Measurements from ENCODE around the gene SNAI3.

SNAI3 gene

DNA sequence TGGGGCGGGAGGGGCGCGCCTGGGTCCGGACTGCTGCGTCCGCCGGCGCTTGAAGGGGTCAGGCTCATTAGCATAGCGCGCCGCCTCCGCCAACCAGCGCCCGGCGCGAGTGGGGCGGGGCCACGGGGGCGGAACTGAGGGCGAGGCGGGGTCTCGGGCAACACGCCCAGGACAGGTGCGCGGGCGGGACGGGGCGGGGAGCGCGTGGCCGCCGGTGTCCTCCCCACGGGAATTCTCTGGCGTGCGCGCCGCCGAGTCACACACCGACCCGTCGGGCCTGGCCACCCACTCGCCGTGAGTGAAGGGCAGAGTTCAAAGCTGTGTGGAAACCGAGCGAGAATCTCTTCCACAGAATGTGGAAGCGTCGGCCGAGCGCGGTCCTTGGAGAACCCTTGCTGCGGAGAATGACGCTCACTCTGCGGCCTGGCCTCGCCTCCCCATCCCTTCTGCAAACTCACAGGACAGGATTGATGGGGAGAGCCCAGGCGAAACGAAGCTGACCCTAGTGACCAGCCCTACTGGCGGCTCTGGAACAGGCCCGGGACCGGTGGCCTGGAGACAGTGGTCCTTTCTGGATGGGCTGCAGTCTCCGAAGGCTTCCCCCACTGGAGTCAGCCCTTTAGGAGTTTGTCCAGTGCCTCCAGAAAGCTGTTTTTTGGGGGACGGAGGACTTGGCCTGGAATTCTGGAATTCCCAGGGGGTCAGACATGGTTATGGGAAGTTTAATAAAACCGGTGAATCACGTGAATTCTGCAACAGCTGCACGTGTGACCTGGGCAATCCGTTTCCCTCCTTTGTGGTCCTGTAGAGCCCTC is at the start of gene SNAI3:
Gene SNAI3 (minus strand): TSS at position 69 of the 815 bp plus-strand sequence. CDS start 101 bp downstream, outside the sequence.
- TF ChIP-seq ZNF565 (CRISPR knock-in tag; conservative IDR thresholded peaks at IDR 0.05; ENCODE audit: low read depth) (no peak), ISL1 (CRISPR knock-in tag; IDR thresholded peaks at IDR 0.05) (no peak), ARNTL (CRISPR knock-in tag; IDR thresholded peaks at IDR 0.05; ENCODE audit: borderline replicate concordance, low read depth) (no peak)
- peak; percentile 92 for ATAC-seq

DNA sequence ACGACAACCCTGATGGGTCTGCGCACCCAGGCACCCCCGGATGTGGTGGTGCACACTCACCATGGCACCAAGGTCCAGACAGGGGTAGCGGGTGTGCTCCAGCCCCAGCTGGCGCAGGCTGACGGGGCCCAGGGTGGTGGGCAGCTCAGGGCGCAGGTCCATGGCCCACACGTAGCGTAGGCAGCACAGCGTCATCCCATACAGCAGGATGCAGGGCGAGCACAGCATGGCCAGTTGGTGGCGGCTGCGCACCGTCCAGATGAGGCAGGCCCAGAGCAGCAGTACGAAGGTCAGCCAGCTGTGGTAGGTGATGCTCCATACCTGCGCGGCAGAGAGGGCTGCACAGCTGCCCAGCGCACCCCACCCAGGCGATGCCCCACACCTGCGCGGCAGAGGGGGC is 49.8 kb upstream of the SNAI3 start:
- no peak for ATAC-seq
- TF ChIP-seq, protein P1, sequence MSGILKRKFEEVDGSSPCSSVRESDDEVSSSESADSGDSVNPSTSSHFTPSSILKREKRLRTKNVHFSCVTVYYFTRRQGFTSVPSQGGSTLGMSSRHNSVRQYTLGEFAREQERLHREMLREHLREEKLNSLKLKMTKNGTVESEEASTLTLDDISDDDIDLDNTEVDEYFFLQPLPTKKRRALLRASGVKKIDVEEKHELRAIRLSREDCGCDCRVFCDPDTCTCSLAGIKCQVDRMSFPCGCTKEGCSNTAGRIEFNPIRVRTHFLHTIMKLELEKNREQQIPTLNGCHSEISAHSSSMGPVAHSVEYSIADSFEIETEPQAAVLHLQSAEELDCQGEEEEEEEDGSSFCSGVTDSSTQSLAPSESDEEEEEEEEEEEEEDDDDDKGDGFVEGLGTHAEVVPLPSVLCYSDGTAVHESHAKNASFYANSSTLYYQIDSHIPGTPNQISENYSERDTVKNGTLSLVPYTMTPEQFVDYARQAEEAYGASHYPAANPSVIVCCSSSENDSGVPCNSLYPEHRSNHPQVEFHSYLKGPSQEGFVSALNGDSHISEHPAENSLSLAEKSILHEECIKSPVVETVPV (CRISPR knock-in tag; IDR thresholded peaks at IDR 0.05) = no peak
- TF ChIP-seq TCF4 (CRISPR knock-in tag; IDR thresholded peaks at IDR 0.05; ENCODE audit: borderline replicate concordance) = no peak
- TF ChIP-seq, protein P2, sequence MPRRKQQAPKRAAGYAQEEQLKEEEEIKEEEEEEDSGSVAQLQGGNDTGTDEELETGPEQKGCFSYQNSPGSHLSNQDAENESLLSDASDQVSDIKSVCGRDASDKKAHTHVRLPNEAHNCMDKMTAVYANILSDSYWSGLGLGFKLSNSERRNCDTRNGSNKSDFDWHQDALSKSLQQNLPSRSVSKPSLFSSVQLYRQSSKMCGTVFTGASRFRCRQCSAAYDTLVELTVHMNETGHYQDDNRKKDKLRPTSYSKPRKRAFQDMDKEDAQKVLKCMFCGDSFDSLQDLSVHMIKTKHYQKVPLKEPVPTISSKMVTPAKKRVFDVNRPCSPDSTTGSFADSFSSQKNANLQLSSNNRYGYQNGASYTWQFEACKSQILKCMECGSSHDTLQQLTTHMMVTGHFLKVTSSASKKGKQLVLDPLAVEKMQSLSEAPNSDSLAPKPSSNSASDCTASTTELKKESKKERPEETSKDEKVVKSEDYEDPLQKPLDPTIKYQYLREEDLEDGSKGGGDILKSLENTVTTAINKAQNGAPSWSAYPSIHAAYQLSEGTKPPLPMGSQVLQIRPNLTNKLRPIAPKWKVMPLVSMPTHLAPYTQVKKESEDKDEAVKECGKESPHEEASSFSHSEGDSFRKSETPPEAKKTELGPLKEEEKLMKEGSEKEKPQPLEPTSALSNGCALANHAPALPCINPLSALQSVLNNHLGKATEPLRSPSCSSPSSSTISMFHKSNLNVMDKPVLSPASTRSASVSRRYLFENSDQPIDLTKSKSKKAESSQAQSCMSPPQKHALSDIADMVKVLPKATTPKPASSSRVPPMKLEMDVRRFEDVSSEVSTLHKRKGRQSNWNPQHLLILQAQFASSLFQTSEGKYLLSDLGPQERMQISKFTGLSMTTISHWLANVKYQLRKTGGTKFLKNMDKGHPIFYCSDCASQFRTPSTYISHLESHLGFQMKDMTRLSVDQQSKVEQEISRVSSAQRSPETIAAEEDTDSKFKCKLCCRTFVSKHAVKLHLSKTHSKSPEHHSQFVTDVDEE (CRISPR knock-in tag; IDR thresholded peaks at IDR 0.05) = no peak
- TF ChIP-seq, protein P3, sequence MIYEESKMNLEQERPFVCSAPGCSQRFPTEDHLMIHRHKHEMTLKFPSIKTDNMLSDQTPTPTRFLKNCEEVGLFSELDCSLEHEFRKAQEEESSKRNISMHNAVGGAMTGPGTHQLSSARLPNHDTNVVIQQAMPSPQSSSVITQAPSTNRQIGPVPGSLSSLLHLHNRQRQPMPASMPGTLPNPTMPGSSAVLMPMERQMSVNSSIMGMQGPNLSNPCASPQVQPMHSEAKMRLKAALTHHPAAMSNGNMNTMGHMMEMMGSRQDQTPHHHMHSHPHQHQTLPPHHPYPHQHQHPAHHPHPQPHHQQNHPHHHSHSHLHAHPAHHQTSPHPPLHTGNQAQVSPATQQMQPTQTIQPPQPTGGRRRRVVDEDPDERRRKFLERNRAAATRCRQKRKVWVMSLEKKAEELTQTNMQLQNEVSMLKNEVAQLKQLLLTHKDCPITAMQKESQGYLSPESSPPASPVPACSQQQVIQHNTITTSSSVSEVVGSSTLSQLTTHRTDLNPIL (CRISPR knock-in tag; IDR thresholded peaks at IDR 0.05; ENCODE audit: low read depth) = no peak
- no peak for TF ChIP-seq OSR1 (CRISPR knock-in tag; IDR thresholded peaks at IDR 0.05)
- TF ChIP-seq ESRRG (CRISPR knock-in tag; IDR thresholded peaks at IDR 0.05) = no peak
- TF ChIP-seq, protein P4, sequence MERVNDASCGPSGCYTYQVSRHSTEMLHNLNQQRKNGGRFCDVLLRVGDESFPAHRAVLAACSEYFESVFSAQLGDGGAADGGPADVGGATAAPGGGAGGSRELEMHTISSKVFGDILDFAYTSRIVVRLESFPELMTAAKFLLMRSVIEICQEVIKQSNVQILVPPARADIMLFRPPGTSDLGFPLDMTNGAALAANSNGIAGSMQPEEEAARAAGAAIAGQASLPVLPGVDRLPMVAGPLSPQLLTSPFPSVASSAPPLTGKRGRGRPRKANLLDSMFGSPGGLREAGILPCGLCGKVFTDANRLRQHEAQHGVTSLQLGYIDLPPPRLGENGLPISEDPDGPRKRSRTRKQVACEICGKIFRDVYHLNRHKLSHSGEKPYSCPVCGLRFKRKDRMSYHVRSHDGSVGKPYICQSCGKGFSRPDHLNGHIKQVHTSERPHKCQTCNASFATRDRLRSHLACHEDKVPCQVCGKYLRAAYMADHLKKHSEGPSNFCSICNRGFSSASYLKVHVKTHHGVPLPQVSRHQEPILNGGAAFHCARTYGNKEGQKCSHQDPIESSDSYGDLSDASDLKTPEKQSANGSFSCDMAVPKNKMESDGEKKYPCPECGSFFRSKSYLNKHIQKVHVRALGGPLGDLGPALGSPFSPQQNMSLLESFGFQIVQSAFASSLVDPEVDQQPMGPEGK (CRISPR knock-in tag; IDR thresholded peaks at IDR 0.05; ENCODE audit: borderline replicate concordance) = no peak
- no peak for TF ChIP-seq ZNF70 (CRISPR knock-in tag; IDR thresholded peaks at IDR 0.05)
- no peak for TF ChIP-seq ZFP3 (CRISPR knock-in tag; IDR thresholded peaks at IDR 0.05)
- no peak for TF ChIP-seq PPARA (CRISPR knock-in tag; IDR thresholded peaks at IDR 0.05; ENCODE audit: borderline replicate concordance)
- no peak for TF ChIP-seq BACH2 (CRISPR knock-in tag; IDR thresholded peaks at IDR 0.05; ENCODE audit: borderline replicate concordance)
- TF ChIP-seq RARB (CRISPR knock-in tag; IDR thresholded peaks at IDR 0.05) = no peak
- TF ChIP-seq GLIS3 (CRISPR knock-in tag; IDR thresholded peaks at IDR 0.05) = no peak
- TF ChIP-seq SNAI2 (CRISPR knock-in tag; IDR thresholded peaks at IDR 0.05) = no peak
- TF ChIP-seq ISL1 (CRISPR knock-in tag; IDR thresholded peaks at IDR 0.05) = no peak

DNA sequence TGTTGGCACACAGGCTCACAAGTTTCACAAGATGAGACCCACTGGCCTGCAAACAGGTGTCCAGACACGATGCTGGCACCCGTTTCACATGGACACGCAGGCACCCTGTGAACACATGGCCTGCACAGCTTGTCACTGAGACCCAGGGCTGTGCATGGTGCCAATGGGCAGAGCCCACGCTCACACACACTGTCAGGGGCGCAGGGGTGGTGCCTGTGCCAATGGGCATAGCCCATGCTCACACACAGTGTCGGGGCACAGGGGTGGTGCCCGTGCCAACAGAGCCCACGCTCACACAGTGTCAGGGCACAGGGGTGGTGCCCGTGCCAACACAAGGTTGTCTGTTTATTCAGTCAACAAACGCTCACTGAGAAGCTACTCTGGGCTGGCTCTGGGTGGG is 49.3 kb upstream of the SNAI3 start:
- no peak for ATAC-seq
- no peak for TF ChIP-seq ZNF8 (CRISPR knock-in tag; IDR thresholded peaks at IDR 0.05)
- TF ChIP-seq CSDC2 (CRISPR knock-in tag; IDR thresholded peaks at IDR 0.05) = no peak
- TF ChIP-seq OSR1 (CRISPR knock-in tag; IDR thresholded peaks at IDR 0.05) = no peak
- no peak for TF ChIP-seq ZFP3 (CRISPR knock-in tag; IDR thresholded peaks at IDR 0.05)
- TF ChIP-seq GLIS3 (CRISPR knock-in tag; IDR thresholded peaks at IDR 0.05) = no peak
- no peak for TF ChIP-seq ZNF70 (CRISPR knock-in tag; IDR thresholded peaks at IDR 0.05)
- no peak for TF ChIP-seq ZFP30 (CRISPR knock-in tag; IDR thresholded peaks at IDR 0.05)
- no peak for TF ChIP-seq ZNF565 (CRISPR knock-in tag; conservative IDR thresholded peaks at IDR 0.05; ENCODE audit: low read depth)
- TF ChIP-seq, protein P5, sequence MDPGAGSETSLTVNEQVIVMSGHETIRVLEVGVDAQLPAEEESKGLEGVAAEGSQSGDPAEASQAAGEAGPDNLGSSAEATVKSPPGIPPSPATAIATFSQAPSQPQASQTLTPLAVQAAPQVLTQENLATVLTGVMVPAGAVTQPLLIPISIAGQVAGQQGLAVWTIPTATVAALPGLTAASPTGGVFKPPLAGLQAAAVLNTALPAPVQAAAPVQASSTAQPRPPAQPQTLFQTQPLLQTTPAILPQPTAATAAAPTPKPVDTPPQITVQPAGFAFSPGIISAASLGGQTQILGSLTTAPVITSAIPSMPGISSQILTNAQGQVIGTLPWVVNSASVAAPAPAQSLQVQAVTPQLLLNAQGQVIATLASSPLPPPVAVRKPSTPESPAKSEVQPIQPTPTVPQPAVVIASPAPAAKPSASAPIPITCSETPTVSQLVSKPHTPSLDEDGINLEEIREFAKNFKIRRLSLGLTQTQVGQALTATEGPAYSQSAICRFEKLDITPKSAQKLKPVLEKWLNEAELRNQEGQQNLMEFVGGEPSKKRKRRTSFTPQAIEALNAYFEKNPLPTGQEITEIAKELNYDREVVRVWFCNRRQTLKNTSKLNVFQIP (CRISPR knock-in tag; IDR thresholded peaks at IDR 0.05; ENCODE audit: borderline replicate concordance, low read depth) = no peak
- no peak for TF ChIP-seq ESRRG (CRISPR knock-in tag; IDR thresholded peaks at IDR 0.05)
- TF ChIP-seq TOX (CRISPR knock-in tag; IDR thresholded peaks at IDR 0.05; ENCODE audit: borderline replicate concordance) = no peak
- TF ChIP-seq, protein P3 (CRISPR knock-in tag; IDR thresholded peaks at IDR 0.05; ENCODE audit: low read depth) = no peak
- TF ChIP-seq ZC3H10 (CRISPR knock-in tag; IDR thresholded peaks at IDR 0.05) = no peak
- no peak for TF ChIP-seq ARNTL (CRISPR knock-in tag; IDR thresholded peaks at IDR 0.05; ENCODE audit: borderline replicate concordance, low read depth)
- no peak for TF ChIP-seq TCF4 (CRISPR knock-in tag; IDR thresholded peaks at IDR 0.05; ENCODE audit: borderline replicate concordance)
- TF ChIP-seq, protein P2 (CRISPR knock-in tag; IDR thresholded peaks at IDR 0.05) = no peak
- no peak for TF ChIP-seq PPARA (CRISPR knock-in tag; IDR thresholded peaks at IDR 0.05; ENCODE audit: borderline replicate concordance)
- no peak for TF ChIP-seq SNAI2 (CRISPR knock-in tag; IDR thresholded peaks at IDR 0.05)
